Mesenteric fat pad (tissue), 1 donor: ENCODE results near the gene CDK14. TPM values are rescaled to one million over a fixed set of nuclear protein-coding genes. Genes with fewer than 3 reads are reported as not detected.
"Not testable (repeated sequence)": the region's sequence is repeated elsewhere in the genome, so short reads cannot be mapped to it uniquely, and the experiment has no call there.

Experiments
- DNase-seq: peaks from one replicate; pipeline ENCODE4 v3.0.0-alpha.2; 2020; ENCODE audit warnings: low spot score
- total RNA-seq: library from RNA; stranded (reverse); fragmentation: NEBNext Ultra II Directional; extraction: Animal tissue kit (Norgen Biotek cat#: 25700); gene quantifications from one replicate; pipeline ENCODE4 v1.2.1, GENCODE V29; 2021
- donor health status: DM: yes; HTN: yes; CAD: no.

Gene CDK14
- total RNA-seq, 1 donor from 2014 or later, result 47.2 TPM

DNA sequence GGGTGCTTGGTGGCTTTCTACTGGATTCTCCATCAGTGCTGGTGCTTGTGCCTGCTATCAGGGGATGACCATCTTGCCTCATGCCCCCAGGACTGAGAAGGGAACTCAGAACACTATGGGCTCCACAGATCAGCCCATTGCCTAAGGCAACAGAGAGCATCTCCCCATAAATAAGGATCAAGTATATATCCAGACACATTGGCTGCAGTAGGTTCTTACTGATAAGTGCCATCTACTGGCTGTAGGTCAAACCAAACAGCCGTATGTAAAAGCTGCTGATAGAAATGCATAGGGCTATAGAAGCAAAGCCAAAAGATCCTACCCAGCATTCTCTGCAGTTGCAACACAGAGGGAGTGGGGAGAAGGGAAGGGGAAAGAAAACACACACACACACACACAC lies 153.7 kb downstream of the CDK14 start:
- DNase-seq, result no peak

DNA sequence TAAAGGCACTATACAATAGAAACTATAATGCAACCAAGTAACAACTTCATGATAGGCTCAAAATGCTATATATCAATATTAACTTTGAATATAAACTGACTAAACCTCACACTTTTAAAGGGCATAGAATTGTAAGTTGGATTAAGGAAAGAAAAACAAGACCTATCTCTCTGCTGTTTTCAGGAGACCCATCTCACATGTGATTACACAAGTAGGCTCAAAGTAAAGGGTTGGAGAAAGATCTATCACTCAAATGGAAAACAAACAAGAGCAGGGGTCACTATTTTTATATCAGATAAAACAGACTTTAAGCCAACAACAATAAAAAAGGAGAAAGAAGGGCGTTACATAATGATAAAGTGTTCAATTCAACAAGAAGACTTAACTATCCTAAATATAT lies 155.5 kb downstream of the CDK14 start:
- DNase-seq, result no peak

DNA sequence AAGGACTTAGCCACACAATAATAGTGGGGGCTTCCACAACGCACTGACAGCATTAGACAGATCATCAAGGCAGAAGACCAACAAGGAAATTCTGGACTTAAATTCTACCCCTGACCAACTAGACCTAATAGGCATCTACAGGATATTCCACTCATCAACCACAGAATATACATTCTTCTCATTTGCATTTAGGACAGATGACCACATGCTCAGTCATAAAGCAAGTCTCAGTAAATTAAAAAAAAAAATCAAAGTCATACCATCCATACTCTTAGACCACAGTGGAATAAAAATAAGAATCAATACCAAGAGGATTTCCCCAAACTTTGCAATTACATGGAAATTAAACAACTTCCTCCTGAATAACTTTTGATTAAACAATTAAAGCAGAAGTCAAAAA lies 155.9 kb downstream of the CDK14 start:
- no peak for DNase-seq

DNA sequence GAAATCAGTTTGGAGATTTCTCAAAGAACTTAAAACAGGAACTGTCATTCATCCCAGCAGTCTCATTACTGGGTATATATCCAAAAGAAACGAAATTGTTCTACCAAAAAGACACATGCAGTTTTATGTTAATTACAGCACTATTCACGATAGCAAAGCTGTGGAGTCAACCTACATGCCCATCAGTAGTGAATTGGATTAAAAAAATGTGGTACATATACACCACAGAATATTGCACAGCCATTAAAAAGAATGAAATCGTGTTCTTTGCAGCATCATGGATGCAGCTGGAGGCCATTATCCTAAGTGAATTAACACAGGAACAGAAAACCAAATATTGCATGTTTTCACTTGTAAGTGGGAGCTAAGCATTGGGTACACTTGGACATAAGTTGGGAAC lies 158.9 kb downstream of the CDK14 start:
- no peak for DNase-seq

DNA sequence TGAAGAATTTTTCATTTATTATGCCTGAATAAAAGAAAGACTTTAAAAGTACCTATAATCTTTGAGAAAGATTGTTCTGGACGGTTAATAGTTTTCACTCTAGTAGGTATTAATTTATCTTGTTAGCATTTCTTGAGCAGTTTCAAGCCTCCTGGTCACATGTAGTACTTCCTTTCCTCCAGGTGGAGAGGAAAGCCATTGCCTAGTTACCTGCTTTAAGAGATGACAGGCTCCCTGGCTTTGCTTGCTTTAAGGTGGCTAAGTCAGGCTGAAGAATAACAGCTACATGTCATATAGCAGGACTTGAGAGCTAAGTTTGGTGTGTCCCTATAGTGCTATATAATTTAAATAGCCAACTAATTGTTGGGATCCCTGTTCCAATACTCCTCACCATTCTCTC lies 160.2 kb downstream of the CDK14 start:
- no peak for DNase-seq

DNA sequence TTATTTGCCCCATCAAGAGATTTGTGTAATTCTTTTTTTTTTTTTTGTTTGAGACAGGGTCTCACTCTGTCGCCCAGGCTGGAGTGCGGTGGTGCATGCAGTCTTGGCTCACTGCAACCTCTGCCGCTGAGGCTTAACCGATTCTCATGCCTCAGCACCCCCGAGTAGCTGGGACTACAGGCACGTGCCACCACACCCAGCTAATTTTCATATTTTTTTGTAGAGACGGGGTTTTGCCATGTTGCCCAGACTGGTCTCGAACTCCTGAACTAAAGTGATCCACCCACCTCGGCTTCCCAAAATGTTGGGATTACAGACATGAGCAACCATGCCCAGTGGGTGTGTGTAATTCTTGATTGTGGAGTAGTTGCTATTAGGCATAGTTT lies 161.4 kb downstream of the CDK14 start:
- DNase-seq, result not testable (repeated sequence)

DNA sequence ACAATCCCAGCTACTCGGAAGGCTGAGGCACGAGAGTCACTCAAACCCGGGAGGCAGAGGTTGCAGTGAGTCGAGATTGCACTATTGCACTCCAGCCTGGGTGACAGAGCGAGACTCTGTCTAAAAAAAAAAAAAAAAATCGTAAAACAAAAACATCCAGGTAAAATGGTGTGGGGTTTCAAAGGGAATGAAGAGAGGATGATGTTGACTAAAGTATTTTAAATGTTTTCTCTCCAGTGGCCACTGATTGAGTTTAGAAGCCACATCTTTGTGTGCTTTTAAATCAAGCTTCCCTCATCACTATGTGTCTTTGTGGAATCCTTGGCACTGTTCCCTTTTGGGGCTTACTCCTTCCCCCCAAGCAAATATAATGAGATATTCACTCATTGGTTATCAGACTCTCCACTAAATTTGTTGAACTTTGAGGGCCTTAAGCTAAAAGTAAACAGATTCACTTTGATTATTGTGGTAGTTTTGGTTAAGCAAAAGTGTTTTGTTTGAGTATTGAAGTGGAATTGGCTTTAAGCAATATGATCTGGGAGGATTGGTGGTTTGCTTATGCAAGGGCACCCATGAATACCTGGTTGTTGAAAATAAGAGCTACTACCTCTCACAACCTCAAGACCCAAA lies 162.9 kb downstream of the CDK14 start:
- no peak for DNase-seq

DNA sequence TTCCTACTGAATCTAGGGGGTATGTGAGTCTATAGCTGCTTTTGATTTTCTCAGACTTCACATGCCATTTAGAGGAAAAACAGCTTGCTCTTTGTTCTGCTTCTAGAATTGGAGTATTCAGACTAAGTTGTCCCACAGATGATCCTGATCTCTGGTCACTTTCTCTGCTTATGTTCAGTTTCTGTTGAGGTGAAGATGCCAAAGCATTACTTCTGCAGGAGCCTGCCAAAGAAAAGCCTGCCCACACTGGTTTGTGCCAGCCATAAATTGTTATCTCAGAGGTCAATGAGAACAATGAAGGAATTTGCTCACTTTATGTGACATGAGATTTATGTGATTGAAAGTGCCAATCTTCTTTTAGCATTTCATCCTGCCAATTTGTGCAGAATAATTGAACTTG lies 163.6 kb downstream of the CDK14 start:
- no peak for DNase-seq

DNA sequence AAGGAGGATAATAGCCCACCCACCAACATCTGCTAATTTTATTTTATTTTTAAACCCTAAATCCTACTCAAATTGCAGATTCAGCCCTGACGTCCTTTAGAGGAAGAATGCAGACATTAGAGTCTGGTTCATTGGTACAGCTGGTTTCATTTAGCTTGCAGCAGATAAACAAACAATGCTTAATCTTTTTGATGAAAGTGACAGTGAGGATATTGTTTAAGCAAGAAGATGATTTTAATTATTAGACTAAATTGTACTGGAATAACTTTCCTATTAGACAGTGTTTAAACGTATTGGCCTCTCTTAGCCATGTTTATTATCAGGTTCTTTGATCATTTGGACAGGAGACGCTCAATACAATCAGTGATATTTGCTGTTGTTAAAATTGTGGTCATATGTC lies 164.8 kb downstream of the CDK14 start:
- no peak for DNase-seq

DNA sequence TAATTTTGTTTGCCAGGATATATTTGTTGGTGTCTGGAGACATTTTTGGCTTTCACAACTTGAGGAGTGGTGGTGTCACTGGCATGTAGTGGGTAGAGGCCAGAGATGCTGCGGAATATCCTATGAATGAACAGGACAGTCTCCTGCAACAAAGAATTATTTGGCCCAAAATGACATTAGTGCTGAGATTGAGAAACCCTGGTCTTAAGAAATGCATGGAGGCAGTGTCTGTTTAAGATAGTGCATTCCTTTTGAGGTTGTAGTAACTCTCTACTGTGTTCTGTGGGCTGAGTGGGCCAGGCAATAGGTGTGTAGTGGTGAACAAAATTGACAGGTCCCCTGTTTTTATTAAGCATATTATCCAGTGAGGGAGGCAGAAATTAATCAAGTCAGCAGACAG lies 165.5 kb downstream of the CDK14 start:
- DNase-seq, result no peak

DNA sequence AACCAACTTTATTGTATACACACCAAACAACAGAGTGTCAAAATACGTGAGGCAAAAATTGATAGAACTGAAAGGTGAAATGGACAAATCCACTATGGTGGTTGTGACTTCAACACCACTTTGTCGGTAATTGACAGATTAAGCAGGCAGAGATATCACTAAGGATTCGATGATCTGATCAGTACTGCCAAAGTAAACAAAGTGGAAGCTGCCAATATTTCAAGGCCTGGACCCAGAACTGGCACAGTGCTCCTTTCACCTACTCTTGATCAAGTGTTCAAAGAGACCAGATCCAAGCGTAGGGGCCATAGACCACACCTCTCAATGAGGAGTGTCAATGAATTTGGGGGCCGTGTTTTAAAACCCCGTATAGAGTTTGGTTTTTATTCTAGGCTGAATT lies 167.0 kb downstream of the CDK14 start:
- DNase-seq, result no peak

DNA sequence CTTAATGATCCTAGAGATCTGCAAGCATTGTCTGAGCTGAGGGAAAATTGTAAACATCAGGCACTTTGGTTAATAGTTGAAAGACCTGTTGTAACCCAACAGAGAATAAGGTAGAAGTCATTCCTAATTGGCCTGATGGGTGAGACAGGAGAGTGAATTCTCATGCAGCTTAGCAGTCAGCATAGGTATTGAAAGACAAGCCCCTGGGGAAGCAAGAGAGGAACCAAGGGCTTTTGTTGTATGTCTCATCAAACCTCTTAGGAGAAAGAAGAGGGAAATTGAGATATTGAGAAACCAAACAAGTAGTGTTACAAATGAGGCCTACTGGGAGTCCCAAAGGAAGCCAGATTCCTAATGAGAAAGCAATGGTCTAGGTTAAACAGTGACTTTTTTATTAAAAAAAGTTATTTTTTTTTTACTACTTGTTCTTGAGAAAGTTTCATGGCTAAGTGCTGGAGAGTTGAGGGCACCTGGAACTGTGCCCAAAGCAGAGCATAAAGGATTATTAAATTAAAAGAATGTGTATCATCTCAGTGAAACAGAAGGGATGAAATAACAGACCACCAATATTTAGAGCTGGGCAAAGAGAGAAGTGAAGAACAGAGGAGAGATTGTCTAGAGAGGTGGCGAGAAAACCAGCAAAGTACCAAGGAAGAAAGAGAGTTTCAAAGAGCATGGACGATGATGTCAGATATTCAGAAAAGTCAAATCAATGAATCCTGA lies 168.9 kb downstream of the CDK14 start:
- DNase-seq, result no peak

DNA sequence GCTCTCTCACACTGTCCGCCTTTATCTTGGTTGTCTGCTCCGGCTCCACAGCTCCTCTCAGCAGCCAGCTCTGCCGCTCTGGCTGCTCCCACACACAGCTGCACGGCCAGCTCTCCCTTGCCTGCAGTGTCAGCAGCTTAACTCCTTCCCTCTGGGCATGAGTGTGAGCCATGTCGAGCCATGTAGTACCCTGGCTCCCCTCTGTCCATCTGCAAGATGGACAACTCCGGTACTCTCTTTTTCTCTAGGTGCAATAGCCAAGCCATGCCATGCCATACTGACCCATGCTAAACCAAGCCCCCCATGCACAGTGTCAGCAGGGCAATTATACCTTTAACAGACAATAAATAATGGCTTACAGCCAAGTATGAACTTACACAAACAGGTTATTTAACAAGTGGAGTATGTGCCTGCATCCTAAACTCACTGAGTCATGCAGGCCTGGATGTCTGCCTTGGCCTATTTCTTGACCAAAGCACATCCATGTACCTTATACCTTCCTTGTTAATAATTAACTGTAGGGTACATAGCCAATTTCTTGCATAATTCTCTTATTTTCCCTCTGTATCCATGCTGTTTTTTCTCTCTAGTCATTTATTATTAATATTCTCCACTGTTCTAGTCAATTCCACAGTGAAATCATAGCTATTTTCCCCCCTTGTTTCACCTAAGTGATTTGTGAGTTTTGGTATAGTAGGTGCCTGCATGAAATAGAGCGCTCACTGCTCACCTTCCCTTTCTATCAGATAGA lies 170.9 kb downstream of the CDK14 start:
- no peak for DNase-seq

DNA sequence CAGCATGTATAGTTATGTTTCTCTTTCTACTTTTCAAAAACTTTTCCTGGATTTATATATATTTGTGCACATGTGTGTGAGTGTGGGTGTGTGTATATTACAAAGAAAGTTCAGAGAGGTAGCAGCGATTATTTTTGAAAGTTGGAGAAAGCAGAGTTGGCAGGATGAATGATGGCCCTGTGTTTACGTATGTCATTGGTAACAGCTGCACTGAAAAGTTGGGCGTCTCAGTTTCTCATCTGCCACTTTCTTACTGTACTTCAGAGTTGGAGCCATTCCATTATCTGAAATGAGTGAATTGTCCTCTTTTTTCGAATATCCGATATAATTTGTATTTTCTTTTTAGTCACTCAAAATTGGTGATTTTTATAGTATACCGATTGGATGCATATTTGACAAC lies 172.2 kb downstream of the CDK14 start:
- DNase-seq, result no peak

DNA sequence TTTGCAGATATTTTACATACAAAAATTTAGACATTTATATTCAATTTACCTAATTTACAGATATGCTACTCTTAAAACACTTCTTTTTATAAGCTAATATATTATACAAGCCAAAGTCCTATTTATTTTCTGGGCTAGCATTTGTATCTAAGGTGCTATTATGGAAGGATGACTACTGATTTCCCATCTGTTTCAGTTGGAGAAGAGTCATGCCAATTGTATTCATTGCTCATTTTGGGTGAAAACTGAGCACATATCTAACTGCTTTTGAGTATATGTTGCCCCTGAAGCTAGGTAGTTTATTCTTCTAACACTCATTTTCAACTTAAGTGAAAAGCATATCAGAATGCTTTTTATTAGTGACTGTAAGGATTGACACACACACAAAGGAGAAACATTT lies 172.9 kb downstream of the CDK14 start:
- DNase-seq, result no peak

DNA sequence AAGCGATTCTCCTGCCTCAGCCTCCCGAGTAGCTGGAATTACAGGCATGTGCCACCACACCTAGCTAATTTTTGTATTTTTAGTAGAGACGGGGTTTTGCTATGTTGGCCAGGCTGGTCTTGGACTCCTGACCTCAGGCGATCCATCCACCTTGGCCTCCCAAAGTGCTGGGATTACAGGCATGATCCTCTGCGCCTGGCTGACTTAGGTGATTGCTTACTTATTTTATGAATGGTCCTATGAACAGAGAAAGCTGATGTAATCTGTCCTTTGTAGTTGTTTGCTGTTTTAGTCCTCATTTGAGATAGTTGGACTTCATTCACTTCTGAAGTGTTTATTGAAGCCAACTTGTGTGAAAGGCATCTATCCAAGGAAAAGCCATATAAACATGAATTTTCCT lies 173.4 kb downstream of the CDK14 start:
- not testable (repeated sequence) for DNase-seq

DNA sequence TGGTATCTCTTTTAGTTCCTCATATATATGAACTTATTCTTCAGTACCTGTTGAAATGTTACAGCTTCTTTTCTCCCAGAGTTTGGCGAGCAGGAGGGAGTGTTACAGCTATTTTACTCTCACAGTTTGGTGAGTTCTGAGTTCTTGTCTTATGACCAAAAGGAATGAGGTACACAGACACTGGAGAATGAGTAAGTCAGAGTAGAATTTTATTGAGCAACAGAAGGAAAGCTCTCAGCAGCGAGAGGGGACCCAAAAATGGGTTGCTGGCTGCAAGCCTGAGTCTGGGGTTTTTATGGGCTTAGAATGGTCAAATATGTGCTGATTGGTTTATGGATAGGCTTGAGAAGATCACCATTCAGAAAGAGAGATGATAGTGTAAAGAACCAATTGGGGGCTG lies 175.2 kb downstream of the CDK14 start:
- no peak for DNase-seq

DNA sequence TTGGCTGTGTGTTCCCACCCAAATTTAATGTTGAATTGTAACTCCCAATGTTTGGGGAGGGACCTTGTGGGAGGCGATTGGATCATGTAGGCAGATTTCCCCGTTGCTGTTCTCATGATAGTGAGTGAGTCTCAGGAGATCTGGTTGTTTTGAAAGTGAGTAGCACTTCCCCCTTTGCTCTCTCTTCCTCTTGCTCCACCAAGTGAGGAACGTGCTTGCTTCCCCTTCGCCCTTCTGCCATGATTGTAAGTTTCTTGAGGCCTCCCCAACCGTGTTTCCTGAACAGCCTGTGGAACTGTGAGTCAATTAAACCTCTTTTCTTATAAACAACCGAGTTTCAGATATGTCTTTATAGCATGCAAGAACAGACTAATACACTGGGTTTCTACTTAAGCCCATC lies 176.3 kb downstream of the CDK14 start:
- DNase-seq, result no peak

DNA sequence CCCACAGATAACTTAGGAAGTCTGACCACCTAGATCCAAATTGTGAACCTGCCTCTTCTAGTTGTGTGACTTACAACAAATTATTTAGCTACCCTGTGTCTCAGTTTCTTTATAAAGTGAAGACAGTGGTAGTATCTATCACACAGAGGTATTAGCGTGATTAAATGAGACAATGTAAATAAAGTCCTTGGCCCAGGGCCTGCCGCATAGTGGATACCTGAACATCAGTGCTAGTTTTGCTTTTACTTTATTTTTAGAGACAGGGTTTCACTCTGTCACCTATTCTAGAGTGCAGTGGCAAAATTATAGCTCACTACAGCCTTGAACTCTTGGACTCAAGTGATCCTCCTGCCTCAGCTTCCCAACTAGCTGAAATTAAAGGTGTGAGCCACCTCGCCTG lies 177.1 kb downstream of the CDK14 start:
- no peak for DNase-seq

DNA sequence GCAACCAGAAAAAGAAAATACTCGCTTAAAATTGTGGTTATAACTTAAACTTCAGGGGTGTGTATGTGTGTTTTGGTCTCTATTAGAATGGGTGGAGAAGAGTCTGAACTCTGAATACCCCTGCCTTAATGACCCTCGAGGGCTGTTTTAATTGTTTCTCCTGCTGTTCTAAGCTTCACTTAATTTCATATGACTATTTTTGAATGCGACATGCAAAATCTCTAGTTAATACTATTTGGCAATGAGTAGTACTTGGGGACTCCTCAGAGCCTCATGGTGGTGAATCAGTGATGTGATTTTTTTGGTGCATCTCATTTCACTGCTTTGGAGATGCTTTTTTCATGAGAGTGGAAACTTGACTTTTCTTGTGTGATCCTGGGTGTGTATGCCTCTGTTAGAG lies 178.6 kb downstream of the CDK14 start:
- no peak for DNase-seq

DNA sequence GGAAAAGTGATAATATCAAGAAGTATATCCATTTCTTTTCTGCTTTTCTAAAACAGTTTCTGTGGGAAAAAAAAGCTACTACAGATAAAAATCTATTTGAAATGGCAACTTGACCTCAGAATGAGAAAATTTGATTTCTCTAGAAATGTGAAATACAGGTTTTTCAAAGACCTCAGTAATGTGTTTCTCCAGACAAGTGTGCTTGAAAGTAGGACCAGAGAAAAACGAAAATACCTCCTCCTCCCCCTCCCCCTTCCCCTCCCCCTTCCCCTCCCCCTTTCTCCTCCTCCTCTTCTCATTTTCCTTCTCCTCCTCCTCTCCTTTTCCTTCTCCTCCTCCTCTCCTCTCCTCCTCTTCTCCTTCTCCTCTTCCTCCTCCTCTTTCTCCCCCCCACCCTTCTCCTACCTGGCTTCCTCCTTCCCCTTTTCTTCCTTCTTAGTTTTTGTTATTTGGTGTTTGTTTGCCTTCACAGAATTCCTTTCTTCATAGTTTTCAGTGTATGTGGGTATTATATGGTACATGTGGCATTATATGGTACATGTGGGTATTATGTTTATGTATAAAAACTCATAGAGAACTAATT lies 179.4 kb downstream of the CDK14 start:
- DNase-seq, result no peak

DNA sequence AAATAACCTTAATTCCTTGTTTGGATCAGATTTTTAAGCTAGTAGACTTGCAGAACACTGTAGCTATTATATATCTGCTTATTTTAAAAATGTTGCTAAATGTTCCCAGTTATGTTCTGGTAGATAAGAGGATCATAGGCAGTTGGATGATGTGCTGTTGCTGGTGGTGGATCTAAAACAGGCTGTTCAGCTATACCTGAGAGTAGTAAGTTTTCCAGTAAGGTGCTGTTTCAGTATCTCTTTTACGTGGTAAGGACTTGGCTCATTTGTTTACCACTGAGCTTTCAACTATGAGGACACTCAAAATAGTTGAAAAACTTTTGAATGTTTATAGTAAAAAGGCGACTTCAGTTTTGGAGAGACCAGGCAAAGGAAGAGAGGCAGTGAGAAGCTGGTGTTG lies 180.9 kb downstream of the CDK14 start:
- DNase-seq, result no peak
